ENCODE results near the gene DNAH14.
"Not testable (repeated sequence)": the region's sequence is repeated elsewhere in the genome, so short reads cannot be mapped to it uniquely, and the experiment has no call there.

DNAH14 gene

DNA sequence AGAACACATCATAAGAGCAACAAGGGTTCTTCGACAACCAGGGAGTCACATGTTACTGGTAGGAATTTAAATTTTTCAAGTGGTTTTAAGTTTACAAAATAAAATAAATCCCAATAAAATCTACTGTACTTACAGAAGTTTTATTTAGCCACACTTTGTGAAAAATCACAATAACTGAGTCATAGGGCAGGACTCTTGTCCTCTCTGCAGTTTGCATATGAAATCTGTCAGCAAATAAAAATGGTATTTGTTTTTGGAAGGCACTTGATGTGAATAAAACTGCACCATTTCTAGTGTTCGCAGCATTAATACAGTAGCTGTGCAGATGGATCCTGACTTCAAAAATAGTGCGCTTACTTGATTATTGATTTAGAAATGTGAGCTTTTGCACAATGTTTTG lies 348.0 kb downstream of the DNAH14 start:
- DNase-seq, result no peak

DNA sequence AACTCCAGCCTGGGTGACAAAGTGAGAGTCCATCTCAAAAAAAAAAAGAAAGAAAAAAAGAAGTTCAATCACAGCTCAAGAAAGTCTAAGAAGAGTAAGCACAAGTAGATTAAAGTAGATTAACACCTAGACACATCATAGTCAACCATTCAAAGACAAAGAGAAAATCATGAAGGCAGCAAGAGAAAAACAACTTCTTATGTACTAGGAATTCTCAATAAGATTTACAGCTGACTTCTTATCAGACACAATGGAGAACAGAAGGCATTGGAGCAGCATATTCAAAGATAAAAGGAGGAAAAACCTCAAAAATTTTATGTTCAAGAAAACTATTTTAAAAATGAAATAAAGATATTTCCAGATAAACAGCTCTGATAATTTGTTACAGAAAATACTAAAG lies 351.1 kb downstream of the DNAH14 start:
- no peak for DNase-seq

DNA sequence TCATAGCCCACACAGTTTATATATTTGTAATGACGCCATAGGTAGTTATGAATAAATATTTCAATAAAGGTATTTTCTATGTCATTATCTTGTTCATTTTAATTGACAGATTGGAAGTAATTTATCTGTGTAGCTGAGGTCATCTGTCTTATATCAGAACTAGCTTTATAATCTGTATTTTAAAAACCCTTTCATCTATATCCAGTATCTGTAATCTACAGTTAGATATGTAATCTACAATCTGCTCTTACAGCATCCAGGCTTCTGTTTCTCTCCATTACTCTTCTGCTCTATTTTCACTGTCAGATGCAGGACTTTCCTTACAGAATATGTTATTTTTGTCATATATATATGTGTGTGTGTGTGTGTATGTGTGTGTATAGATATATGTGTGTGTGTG lies 360.8 kb downstream of the DNAH14 start:
- no peak for DNase-seq

DNA sequence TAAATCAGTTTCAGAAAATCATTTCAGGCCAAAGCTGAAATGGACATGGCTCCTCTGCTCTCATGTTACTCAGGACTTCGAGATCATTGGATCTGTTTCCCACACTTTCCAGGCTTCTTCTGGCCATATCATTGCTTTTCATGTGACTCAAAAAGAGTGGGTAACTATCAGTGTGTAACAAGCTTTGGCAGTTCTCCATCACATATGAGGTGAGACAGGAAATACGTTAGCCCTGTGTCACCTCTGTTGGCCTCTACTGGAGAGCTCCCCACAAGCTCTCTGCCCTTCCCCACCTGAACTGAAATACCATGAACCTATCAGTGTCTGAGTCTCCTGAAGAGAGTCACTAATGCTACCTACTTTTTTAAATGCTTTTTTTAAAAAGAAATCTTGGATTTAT lies 370.1 kb downstream of the DNAH14 start:
- no peak for DNase-seq

DNA sequence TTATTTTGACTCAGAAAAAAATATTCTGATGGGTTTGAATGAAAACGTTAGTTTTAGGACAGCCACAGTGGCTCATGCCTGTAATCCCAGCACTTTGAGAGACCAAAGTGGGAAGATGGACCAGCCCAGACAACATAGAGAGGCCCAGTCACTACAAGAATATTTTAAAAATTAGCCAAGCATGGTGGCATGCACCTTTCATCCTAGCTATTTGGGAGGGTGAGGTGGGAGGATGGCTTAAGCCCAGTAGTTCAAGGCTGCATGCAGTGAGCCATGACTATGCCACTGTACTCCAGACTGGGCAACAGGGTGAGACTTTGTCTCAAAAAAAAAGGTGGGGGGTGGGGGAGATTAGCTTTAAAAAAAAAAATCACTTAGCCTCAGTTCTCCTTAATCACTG lies 370.9 kb downstream of the DNAH14 start:
- no peak for DNase-seq

DNA sequence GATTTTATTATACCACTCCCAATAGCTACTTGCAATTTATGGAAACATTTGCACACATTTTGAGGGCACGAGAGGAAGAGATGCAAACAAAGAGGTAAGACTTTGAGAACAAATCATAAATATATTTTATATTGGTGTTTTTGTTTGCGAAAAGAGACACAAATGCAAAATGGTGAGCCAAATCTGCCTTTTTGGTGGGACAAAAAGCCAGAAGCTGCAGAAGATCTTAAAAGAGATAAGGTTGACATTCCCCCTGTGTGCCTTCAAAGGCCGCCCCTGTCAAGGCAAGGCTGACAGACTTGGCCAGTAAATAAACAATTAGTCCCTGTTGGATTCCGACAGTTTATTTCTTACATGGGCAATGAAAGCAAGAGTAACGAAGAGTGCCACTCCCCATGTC lies 375.5 kb downstream of the DNAH14 start:
- DNase-seq, result no peak

DNA sequence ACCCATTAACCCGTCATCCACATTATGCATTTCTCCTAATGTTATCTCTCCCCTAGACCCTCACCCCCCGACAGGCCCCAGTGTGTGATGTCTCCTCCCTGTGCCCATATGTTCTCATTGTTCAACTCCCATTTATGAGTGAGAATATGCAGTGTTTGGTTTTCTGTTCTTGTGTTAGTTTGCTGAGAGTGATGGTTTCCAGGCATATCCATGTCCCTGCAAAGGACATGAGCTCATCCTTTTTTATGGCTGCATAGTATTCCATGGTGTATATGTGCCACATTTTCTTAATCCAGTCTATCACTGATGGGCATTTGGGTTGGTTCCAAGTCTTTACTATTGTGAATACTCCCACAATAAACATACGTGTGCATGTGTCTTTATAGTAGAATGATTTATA lies 381.1 kb downstream of the DNAH14 start:
- DNase-seq, result not testable (repeated sequence)

DNA sequence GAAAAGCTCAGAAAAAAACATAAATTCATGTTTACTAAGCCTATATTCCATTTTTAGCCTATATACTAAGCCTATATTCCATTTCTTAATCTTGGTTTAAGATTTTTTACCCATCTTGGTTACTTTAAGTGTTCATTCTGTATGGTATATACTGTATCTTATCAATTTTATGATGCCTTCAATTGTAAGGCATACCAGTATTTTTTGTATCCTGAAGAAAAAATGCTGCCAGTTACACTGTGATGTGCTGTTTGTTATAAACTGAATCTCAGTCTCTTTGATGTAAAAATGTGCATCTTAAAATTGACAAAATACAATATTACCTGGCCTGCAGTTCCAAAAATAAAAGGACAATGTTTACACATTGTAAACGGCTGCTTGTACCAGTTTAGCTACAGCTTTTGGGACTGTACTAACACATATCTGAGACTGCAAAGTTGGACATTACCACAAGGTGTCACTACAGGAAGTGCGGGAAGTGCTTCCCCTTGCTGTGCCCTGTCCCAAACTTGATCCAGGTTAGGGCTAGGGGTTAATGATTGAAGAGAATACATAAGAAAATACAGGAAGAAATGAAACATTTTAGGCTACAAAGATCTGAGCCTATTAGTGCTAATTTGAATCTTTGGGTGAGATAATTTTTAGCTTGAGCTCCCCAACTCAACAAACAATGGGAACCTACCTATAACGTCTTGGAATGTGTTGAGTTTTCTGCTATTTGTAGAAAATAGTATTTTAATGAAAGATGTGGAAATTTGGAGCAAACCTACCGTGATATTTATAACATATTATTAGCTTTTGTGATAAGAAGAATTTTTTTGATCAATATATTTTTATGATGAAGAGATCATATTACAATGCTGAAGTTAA lies 389.5 kb downstream of the DNAH14 start:
- DNase-seq, result peak; percentile 67

DNA sequence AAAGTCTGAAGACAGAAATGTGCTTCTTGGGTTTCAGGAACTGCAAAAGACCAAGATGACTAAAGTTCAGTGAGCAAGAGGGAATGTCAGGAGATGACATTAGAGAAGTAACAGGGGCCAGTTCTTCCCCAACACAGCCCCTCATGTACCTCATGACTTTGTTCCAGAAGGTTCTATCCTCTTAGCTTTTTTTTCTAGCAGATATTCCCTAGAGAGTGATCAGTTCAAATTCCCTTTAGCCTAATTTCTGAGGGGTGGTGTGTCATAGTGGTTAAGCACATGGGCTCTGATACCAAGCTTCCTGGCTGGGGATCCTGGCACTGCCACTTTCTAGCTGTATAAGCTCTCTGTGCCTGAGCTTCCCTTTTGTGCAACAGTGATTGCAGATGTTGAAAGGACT lies 390.4 kb downstream of the DNAH14 start:
- DNase-seq, result no peak

DNA sequence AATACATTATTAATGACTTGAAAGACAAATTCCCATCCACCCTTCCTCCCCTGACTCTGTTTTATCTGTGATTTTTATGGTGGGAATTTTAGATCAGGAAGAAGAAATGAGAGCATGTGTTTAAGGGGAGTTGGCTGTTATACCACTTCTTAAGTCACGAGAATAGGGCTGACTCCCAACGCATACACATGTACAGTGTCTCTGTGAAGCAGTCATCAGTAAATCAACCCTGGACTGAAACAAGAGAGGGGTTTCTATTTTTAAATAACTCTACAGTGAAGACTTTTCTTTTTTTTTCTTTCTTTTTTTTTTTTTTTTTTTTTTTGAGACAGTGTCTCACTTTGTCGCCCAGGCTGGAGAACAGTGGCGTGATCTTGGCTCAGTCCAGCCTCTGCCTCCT lies 392.3 kb downstream of the DNAH14 start:
- no peak for DNase-seq

DNA sequence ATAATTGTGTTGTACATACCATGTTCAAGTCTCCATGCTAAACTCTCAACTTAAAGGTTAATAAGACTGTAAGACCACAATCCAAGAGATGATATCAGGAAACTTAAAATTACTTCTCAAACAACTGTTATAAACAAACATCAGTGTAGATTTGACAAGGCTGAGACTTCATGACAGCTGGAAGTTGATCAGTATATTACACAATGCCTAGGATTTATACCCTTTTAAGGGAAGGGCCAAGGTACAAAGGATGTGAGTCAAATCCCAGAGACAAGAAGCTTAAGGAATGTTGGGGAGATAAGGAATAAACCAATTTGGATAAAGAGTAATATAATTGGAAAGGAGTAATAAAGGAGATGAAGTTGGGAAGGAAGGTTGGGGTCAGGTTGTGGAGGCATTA lies 399.6 kb downstream of the DNAH14 start:
- no peak for DNase-seq

DNA sequence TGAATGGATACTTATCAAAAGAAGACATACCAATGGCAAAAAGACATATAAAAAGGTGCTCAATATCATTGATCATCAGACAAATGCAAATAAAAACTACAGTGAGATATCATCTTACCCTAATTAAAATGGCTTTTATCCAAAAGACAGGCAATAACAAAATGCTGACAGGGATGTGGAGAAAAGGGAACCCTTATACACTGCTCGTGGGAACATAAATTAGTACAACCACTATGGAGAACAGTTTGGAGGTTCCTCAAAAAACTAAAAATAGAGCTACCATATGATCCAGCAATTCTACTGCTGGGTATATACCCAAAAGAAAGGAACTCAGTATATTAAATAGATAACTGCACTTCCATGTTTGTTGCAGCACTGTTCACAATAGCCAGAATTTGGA lies 400.5 kb downstream of the DNAH14 start:
- not testable (repeated sequence) for DNase-seq

DNA sequence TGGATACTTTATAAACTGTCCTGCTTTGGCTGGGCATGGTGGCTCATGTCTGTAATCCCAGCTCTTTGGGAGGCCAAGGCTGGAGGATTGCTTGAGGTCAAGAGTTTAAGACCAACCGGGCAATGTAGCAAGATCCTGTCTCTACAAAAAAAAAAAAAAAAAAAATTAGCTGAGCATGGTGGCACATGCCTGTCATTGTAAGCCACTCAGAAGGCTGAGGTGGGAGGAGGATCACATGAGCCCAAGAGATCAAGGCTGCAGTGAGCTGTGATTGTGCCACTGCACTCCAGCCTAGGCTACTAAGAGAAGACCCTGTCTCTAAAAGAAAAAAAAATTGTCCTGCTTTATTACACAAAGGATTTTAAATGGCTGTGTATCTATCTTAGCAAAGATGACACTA lies 403.2 kb downstream of the DNAH14 start:
- no peak for DNase-seq

DNA sequence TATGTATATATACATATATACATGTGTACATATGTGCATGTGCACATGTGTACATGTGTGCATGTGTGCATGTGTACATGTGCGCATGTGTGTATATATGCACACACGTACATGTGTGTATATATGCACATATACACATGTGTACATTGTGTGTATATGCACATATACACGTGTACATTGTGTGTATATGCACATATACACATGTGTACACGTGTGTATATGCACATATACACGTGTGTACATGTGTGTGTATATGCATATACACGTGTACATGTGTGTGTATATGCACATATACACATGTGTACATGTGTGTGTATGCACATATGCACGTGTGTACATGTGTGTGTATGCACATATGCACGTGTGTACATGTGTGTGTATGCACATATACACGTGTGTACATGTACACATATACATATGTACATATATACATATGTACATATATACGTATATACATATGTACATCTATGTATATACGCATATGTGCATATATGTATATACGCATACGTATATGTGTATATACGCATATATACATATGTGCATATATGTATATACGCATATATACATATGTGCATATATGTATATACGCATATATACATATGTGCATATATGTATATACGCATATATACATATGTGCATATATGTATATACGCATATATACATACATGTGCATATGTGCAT lies 405.8 kb downstream of the DNAH14 start:
- not testable (repeated sequence) for DNase-seq

DNA sequence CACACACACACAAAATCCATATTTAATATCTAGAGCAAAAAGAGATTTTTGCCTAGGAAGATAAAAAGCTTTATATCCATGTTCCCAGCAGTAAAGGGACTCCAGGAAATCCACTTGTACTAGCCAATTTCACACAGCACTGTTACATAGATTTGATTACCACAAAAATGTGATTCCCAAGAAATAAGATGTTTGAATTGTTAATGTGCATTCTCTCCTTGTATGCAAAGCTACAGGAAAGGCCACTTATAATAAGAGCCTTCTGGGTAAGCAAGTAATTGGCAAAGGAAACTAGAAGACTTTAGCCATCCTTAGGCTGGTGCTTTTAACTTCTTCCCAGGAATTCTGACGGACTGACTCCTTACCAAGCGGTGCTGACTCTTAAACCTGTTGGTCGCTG lies 409.1 kb downstream of the DNAH14 start:
- DNase-seq, result no peak

DNA sequence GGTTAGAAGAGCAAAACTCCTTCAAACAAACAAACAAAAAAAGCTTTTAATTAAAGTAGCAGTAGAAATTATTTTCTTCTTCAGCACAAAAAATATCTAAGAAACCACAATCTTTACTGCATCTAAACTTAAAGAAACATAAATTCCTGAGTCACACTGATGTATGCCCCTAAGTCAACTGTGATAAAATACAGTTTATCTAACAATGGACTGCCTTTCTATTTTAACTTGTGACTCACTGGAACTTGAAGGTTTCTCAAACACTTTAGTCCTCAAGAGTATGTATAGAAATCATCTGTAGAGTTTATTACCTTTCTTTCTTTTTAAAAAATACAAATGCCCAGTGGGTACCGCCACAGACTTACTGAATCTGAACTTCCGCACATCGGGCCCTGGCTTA lies 412.2 kb downstream of the DNAH14 start:
- DNase-seq, result no peak

DNA sequence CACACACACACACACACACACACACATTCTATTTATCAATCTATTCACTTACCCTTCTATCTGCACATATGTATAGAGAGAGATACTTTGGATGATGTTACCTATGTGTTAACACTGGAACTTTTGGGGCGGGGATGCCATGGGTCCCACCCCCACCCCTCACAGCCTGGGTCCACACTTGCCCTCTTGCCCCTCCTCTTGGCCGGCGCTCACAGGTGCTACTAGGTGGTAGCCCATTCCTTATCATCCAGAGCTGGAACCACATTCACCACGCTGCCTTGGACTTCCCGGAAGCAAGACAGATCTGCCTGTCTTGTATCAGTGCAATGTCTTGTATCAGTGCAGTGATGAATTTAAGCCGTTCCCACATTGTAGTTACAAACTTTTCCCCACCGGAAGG lies 413.2 kb downstream of the DNAH14 start:
- no peak for DNase-seq

DNA sequence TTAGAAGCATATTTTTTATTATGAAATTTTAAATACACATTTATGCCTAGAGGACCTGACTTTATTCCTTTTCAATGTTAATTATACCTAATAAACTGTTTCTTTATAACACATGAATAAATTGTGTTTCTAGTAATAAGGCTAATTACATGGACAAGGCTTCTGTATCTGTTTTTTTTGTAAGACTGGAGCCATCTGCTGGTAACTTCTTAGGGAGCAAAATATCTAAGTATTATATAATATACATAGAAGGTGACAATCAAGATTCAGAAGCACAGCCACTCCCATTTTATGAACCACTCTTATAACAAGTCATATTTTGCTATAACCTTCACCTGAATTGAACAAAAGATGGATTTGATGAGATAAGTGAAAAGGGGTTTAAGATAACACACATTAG lies 414.1 kb downstream of the DNAH14 start:
- peak; percentile 31 for DNase-seq

DNA sequence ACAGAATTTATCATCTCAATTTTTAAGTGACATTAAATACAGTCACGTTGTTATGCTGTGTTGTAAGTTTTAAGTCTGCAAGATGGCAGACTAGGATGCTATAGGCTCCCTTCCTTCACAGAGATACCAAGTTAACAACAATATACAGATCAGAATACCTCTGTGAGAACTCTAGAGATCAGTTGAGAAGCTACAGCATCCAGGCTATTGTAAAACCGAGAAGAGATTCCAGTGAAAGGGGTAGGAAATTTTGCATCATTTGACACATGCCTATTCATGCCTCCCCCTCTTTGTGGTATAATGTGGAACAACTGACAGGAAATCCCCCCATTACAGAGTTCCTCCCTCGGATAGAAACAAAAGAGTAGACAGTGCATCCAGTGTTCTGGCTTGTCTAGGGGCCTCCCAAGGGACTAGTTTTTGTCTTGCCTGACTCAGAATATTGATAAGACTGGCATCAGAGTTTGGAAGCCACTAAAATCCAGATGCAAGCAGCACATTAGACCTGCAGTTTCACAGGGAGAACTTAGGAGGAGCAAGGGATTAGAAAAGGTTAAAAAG lies 417.7 kb downstream of the DNAH14 start:
- no peak for DNase-seq

DNA sequence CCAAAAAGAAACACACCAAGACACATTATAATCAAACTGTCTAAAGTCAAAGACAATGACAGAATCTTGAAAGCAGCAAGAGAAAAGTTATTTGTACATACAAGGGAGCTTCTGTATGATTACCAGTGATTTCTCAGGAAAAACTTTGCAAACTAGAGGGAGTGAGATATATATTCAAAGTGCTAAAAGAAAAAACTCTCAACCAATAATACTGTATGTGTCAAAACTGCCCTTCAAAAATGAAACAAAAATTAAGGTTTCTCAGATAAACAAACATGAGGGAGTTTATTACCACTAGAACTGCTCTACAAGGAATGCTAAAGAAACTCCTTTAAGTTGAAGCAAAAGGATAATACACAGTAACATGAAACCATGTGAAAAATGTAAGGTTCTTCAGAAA lies 418.9 kb downstream of the DNAH14 start:
- DNase-seq, result no peak

DNA sequence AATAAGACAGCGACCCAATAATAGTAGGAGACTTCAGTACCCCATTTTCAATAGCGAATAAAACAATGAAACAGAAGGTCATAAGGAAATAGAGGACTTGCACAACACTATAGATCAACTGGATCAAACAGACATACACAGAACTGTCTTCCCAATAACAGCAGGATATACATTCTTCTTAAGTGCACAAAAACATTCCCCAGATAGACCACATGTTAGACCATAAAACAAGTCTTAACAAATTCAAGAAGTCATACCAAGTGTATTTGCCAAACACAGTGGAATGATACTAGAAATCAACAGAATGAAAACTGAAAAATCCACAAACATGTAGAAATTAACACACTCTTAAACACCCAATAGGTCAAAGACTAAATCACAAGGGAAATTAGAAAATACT lies 420.4 kb downstream of the DNAH14 start:
- no peak for DNase-seq

DNA sequence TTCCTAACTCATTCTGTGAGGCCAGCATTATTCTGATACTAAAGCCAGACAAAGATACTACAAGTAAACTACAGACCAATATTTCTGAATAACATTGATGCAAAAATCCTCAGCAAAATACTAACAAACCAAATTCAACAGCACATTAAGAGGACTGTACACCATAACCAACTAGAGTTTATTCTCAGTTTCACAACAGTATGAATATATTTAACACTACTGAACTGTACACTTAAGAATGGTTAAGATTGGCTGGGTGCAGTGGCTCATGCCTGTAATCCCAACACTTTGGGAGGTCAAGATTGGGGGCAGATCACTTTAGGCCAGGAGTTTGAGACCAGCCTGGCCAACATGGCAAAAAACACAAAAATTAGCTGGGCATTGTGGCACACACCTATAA lies 421.4 kb downstream of the DNAH14 start:
- DNase-seq, result no peak

DNA sequence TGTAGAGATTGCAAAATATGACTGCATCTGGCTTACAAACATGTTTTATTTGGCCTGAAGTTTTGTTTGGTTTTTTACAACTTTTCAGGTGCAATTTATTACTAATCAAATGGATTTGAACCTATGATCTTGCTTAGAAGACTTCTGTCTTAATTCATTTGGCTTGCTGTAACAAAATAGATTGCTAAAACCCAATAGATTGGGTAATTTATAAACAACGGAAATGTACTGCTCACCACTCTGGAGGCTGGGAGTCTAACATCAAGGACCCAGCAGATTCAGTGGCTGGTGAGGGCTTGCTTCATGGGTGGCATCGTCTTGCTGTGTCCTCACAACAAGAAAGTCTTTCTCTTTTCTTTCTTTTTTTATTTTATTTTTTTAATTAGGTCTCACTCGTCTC lies 425.4 kb downstream of the DNAH14 start:
- DNase-seq, result no peak

DNA sequence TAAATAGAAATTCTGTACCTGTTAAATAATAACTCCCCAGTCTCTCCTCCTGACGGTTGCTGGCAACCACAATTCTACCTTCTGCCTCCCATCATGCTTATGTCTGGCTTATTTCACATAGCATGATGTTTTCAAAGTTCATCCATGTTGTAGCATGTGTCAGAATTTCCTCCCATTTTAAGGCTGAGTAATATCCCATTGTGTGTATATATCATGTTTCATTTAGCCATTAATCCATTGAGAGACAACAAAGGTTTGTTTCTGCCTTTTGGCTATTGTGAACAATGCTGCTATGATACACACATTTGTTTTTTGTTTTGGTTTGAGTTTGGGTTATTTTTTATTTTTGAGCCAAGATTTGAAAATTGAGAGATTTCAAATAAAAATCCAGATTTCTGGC lies 426.4 kb downstream of the DNAH14 start:
- no peak for DNase-seq

Data from NCI-H69 (cell line).